ENCODE data around the gene ADGRG6. TPM values are rescaled to one million over a fixed set of nuclear protein-coding genes. Genes with fewer than 3 reads are reported as not detected.

The ADGRG6 gene
- total and polyA plus RNA-seq, 8 donors: 1.1 to 102 (median 8.9) TPM

- H3K4me1 ChIP-seq: no peaks in the 10 kb centered on the region
- no peaks in the 10 kb centered on the region for H3K9me3 ChIP-seq
- intact Hi-C loops (cut with DNase I; ENCODE audit: low total_unique reads): no loop called here
- no peaks in the 10 kb centered on the region for H3K27me3 ChIP-seq
- no peak for DNase-seq
- WGBS, 5 donors: 87 to 95% (median 90%) methylated on average over 1 of the region's 1 CpG
- no peak overlapping the region for H3K4me3 ChIP-seq
- no peaks in the 10 kb centered on the region for H3K36me3 ChIP-seq
- TF ChIP-seq POLR2AphosphoS5 (IDR thresholded peaks at IDR 0.05) (no peak), POLR2A (IDR thresholded peaks at IDR 0.05) (no peak), EP300 (IDR thresholded peaks at IDR 0.05) (no peak)
- TF ChIP-seq, protein P1, sequence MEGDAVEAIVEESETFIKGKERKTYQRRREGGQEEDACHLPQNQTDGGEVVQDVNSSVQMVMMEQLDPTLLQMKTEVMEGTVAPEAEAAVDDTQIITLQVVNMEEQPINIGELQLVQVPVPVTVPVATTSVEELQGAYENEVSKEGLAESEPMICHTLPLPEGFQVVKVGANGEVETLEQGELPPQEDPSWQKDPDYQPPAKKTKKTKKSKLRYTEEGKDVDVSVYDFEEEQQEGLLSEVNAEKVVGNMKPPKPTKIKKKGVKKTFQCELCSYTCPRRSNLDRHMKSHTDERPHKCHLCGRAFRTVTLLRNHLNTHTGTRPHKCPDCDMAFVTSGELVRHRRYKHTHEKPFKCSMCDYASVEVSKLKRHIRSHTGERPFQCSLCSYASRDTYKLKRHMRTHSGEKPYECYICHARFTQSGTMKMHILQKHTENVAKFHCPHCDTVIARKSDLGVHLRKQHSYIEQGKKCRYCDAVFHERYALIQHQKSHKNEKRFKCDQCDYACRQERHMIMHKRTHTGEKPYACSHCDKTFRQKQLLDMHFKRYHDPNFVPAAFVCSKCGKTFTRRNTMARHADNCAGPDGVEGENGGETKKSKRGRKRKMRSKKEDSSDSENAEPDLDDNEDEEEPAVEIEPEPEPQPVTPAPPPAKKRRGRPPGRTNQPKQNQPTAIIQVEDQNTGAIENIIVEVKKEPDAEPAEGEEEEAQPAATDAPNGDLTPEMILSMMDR (IDR thresholded peaks at IDR 0.05): no peak
- no peak overlapping the region for H3K27ac ChIP-seq
These were observed 188.2 kb downstream of the ADGRG6 start for GRCh38 chr6:142489722-142490610.

Other genes starting within 250 kb of the ADGRG6 start
- gene GJE1, start 169.1 kb upstream of the ADGRG6 start, total RNA-seq: not detected
- not detected for gene GJE1, start 169.1 kb upstream of the ADGRG6 start, polyA plus RNA-seq
- under 1 TPM in 1 of 5 donors, not detected in 4; 0.73 TPM for gene NMBR, start 154.9 kb upstream of the ADGRG6 start, total RNA-seq
- not detected for gene NMBR, start 154.9 kb upstream of the ADGRG6 start, polyA plus RNA-seq
- 10 to 100 TPM; 15.6 to 56.8 (median 27.1) TPM for gene VTA1, start 154.7 kb upstream of the ADGRG6 start, total RNA-seq
- gene VTA1, start 154.7 kb upstream of the ADGRG6 start, polyA plus RNA-seq: 10 to 100 TPM; 17.7 to 39.0 (median 24.6) TPM